Gastrocnemius medialis (tissue), 4 donors: ENCODE measurements around the gene MYRIP. TPM values are rescaled to one million over a fixed set of nuclear protein-coding genes. Genes with fewer than 3 reads are reported as not detected.

Experiments used
- ATAC-seq, 2 donors: fragments of 150-250 bp; one replicate each; pipeline ENCODE4 v1.9.1; 2016
- DNase-seq, 2 donors: peaks; one replicate each; pipeline ENCODE4 v3.0.0-alpha.2; 2019
- H3K27ac ChIP-seq, 4 donors: fragments of 200-600 bp; sonication (generic); 1 replicate in 1 of 4; 2 replicates in 3 of 4; pipeline ENCODE4 v1.5.1; 2016 to 2018; ENCODE audit warnings: mild to moderate bottlenecking in 2 of 4, moderate library complexity in 1 of 4
- H3K27me3 ChIP-seq, 3 donors: fragments of 200-600 bp; sonication (generic) in 2 of 3; 1 replicate in 1 of 3; 2 replicates in 2 of 3; pipeline versions ENCODE4 v1.5.1 to v1.6.0; 2016 to 2019; ENCODE audit warnings: mild to moderate bottlenecking in 1 of 3, moderate library complexity in 1 of 3
- H3K36me3 ChIP-seq, 2 donors: fragments of 200-600 bp; sonication (generic) in 1 of 2; one replicate each; pipeline ENCODE4 v1.5.1; 2017 to 2018
- H3K4me1 ChIP-seq, 2 donors: fragments of 200-600 bp; sonication (generic) in 1 of 2; one replicate each; pipeline ENCODE4 v1.5.1; 2016 to 2017; ENCODE audit warnings: mild to moderate bottlenecking in 2 of 2
- H3K4me3 ChIP-seq, 4 donors: fragments of 200-600 bp; sonication (generic) in 3 of 4; 1 replicate in 1 of 4; 2 replicates in 3 of 4; pipeline ENCODE4 v1.5.1; 2016 to 2019; ENCODE audit warnings: mild to moderate bottlenecking in 2 of 4
- H3K9me3 ChIP-seq, 3 donors: fragments of 200-600 bp; sonication (generic) in 2 of 3; 1 replicate in 1 of 3; 2 replicates in 2 of 3; pipeline ENCODE4 v1.5.1; 2016 to 2019
- POLR2A ChIP-seq, 2 donors: fragments of 450-650 bp; IDR thresholded peaks; one replicate each; pipeline ENCODE4 v1.6.1; 2017; ENCODE audit warnings: antibody characterized with exemption in 2 of 2, mild to moderate bottlenecking in 2 of 2, moderate library complexity in 2 of 2
- in situ Hi-C, 4 donors: fragments of 200-750 bp; cut with MboI; loops; one replicate each; pipeline versions ENCODE4 v1.15.0 to v1.8.0; 2017; ENCODE audit warnings: low sequenced_read_pairs in 4 of 4
- intact Hi-C: fragments of 100-400 bp; cut with DNase I; formaldehyde crosslinking; loops from one replicate; pipeline ENCODE4 v1.15.1; 2023; ENCODE audit warnings: low total_unique reads
- total RNA-seq, 4 donors: library from RNA; depleted of rRNA; stranded (reverse); fragments of >200 nt; gene quantifications; one replicate each; pipeline versions ENCODE4 v1.1.0 to v1.2.3, GENCODE V29; 2016
- TF ChIP-seq, protein P1 (sequence below), 5 experiments: fragments of 450-650 bp in 3 of 5; fragments of 200-600 bp in 2 of 5; sonication (generic) in 2 of 5; IDR thresholded peaks in 4 of 5; conservative IDR thresholded peaks in 1 of 5; 1 replicate in 4 of 5; 2 replicates in 1 of 5; pipeline ENCODE4 v1.5.1; 2016 to 2019; ENCODE audit warnings: antibody characterized with exemption in 5 of 5, mild to moderate bottlenecking in 3 of 5, moderate library complexity in 3 of 5

Gene MYRIP
- total RNA-seq, 4 donors from 2014 or later: 0.66 to 1.9 (median 1.5) TPM

DNA sequence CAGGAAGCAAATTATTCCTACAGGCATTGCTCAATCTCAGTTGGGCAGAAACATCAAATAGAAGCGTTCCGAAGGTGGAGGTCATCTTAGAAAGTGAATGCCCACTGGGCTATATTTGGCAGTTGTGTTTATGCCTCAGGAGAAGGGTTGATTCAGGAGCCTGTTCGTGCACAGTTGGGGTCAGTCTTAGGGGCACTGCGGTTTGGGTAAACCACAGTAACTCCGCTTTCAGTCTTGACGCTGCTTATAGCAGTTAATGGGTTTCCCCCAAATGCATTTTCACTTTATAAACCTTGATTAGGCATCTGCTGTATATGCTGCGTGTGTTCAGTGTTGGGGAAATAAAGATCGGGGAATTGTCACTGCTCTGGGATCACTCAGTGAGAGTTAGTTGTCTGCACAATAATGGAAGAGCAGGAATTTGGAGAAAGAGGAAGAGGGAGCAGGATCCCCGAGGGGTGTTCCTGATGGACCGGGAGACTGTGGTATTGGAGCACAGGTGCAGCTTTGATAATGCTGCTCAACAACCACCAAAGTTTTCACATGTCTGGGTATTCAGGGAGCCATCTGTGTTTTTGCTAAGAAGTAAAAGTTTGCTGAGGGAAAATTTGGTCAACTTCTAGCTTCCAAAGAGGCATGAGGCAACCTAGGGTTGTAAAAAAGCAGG, 375.8 kb downstream of the MYRIP start:
- Histone ChIP-seq H3K9me3 (no peaks in the 10 kb centered on the region), H3K27me3 (no peaks in the 10 kb centered on the region), H3K4me3 (no peak overlapping the region), H3K36me3 (no peaks in the 10 kb centered on the region), H3K4me1 (peaks cover 11 to 24% of the 10 kb centered on the region in 2 donors), H3K27ac (no peak overlapping the region)
- in situ Hi-C loops (loop anchor here in 3 of 4 donors (10.0 to 25.0 kb wide), 2 partner anchors 460 to 473 kb away; no protein-coding TSS in a partner anchor), intact Hi-C loops (no loop called here)
- TF ChIP-seq, protein P1, sequence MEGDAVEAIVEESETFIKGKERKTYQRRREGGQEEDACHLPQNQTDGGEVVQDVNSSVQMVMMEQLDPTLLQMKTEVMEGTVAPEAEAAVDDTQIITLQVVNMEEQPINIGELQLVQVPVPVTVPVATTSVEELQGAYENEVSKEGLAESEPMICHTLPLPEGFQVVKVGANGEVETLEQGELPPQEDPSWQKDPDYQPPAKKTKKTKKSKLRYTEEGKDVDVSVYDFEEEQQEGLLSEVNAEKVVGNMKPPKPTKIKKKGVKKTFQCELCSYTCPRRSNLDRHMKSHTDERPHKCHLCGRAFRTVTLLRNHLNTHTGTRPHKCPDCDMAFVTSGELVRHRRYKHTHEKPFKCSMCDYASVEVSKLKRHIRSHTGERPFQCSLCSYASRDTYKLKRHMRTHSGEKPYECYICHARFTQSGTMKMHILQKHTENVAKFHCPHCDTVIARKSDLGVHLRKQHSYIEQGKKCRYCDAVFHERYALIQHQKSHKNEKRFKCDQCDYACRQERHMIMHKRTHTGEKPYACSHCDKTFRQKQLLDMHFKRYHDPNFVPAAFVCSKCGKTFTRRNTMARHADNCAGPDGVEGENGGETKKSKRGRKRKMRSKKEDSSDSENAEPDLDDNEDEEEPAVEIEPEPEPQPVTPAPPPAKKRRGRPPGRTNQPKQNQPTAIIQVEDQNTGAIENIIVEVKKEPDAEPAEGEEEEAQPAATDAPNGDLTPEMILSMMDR (IDR thresholded peaks at IDR 0.05 in 4 of 5, conservative IDR thresholded peaks at IDR 0.05 in 1 of 5): no peak
- TF ChIP-seq POLR2A (IDR thresholded peaks at IDR 0.05): no peak
- no peak for ATAC-seq
- no peak for DNase-seq

DNA sequence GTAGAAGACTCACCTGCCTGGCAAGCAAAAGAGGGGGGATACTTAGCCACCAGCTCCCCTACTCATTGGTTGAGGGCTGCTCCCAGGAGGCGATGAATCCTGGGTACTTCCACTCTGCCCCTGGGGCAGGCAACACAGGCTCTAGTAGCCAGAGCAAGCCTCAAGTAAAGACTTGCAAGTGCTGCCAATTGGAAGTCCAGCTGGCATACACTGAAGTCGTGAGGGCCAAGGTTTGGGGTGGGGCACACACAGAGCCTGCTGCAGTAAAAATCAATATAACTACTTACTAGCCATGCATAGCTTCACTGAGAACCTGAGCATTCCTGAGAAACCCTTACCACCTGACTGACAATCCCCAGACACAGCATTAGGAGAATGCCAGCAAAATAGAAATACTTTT, 377.1 kb downstream of the MYRIP start:
- Histone ChIP-seq H3K36me3 (no peaks in the 10 kb centered on the region), H3K9me3 (no peaks in the 10 kb centered on the region), H3K4me3 (no peak overlapping the region), H3K27ac (no peak overlapping the region), H3K4me1 (peaks cover 11 to 24% of the 10 kb centered on the region in 2 donors), H3K27me3 (no peaks in the 10 kb centered on the region)
- in situ Hi-C loops: loop anchor here in 3 of 4 donors (10.0 to 25.0 kb wide), 2 partner anchors 462 to 474 kb away; no protein-coding TSS in a partner anchor
- TF ChIP-seq POLR2A (IDR thresholded peaks at IDR 0.05): no peak
- TF ChIP-seq, protein P1 (IDR thresholded peaks at IDR 0.05 in 4 of 5, conservative IDR thresholded peaks at IDR 0.05 in 1 of 5): no peak
- intact Hi-C loops: no loop called here
- ATAC-seq (no peak), DNase-seq (no peak)

DNA sequence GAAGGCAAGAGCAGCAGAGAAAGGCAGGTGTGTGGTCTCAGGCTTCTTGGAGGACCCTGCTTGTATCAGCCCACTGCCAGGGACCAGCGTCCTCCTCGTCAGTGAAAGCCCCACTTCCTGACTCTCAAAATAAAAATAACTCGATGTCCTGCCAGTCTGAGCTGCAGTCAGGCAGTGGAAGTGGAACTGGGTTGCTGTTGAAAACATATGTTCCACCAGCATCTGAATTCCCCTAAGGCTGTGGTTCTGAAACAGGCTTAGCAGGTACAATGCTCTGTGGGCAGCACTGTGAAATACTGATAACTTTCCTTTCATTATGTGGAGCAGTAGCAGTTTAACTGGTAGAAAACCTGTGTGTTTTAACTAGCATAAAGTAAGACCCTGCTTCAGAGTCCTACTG, 378.5 kb downstream of the MYRIP start:
- no peak overlapping the region for H3K27ac ChIP-seq
- in situ Hi-C loops: loop anchor here in 3 of 4 donors (10.0 to 25.0 kb wide), 2 partner anchors 463 to 476 kb away; no protein-coding TSS in a partner anchor
- H3K4me3 ChIP-seq: no peak overlapping the region
- no peaks in the 10 kb centered on the region for H3K9me3 ChIP-seq
- no peaks in the 10 kb centered on the region for H3K36me3 ChIP-seq
- ATAC-seq: no peak
- DNase-seq: no peak
- peaks cover 11 to 24% of the 10 kb centered on the region in 2 donors for H3K4me1 ChIP-seq
- intact Hi-C loops: no loop called here
- H3K27me3 ChIP-seq: no peaks in the 10 kb centered on the region
- no peak for TF ChIP-seq POLR2A (IDR thresholded peaks at IDR 0.05)
- TF ChIP-seq, protein P1 (IDR thresholded peaks at IDR 0.05 in 4 of 5, conservative IDR thresholded peaks at IDR 0.05 in 1 of 5): no peak

DNA sequence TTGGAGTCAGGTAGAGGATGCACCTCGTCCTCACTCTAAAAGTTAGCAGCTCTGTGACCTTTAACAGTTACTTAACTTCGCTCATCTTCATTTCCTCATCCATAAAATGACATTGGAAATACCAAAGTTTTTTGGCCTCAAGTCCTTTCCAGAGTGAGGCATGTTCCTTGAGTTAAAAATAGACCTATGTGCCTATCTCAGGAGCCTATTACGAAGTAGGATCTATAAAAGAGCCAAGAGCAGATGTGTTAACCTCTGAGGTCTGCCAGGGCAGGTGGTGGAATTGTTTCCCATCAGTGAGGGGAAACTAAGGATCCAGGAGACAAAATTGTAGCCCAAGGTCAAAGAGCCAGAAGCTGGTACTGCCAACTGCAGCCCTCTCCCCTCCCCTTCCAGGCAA, 379.7 kb downstream of the MYRIP start:
- peaks cover 11 to 24% of the 10 kb centered on the region in 2 donors for H3K4me1 ChIP-seq
- H3K27me3 ChIP-seq: no peaks in the 10 kb centered on the region
- TF ChIP-seq, protein P1 (IDR thresholded peaks at IDR 0.05 in 4 of 5, conservative IDR thresholded peaks at IDR 0.05 in 1 of 5): no peak
- TF ChIP-seq POLR2A (IDR thresholded peaks at IDR 0.05): no peak
- H3K4me3 ChIP-seq: no peak overlapping the region
- ATAC-seq (peak in 1 of 2 donors; percentile 42), DNase-seq (no peak)
- intact Hi-C loops: no loop called here
- H3K9me3 ChIP-seq: no peaks in the 10 kb centered on the region
- no peak overlapping the region for H3K27ac ChIP-seq
- no peaks in the 10 kb centered on the region for H3K36me3 ChIP-seq
- in situ Hi-C loops: loop anchor here in 3 of 4 donors (10.0 to 25.0 kb wide), 2 partner anchors 464 to 477 kb away; no protein-coding TSS in a partner anchor
